HepG2 (cell line): ENCODE data around the gene SUN5. TPM values are rescaled to one million over a fixed set of nuclear protein-coding genes. Genes with fewer than 3 reads are reported as not detected.

Experiments
- ATF7-NPFF ChIP-seq: sonication (generic); formaldehyde crosslinking; IDR thresholded peaks from 2 replicates; pipeline ENCODE4 v1.8.1; 2023; ENCODE audit warnings: mild to moderate bottlenecking, low read depth, missing genetic modification reagents, moderate library complexity
- EZH2 ChIP-seq: conservative IDR thresholded peaks from 2 replicates; pipeline ENCODE4 v1.6.1; 2012; ENCODE audit warnings: mild to moderate bottlenecking, low read depth, low read length, moderate library complexity
- GATAD2A ChIP-seq: IDR thresholded peaks from 2 replicates; pipeline ENCODE4 v1.6.1; 2016
- HMG20B ChIP-seq: conservative IDR thresholded peaks from 2 replicates; pipeline ENCODE4 v1.6.1; 2016; ENCODE audit warnings: missing genetic modification reagents, missing compliant biosample characterization
- KDM2A ChIP-seq: sonication (generic); formaldehyde crosslinking; IDR thresholded peaks from 2 replicates; pipeline ENCODE4 v1.4.0; 2020; ENCODE audit warnings: low read depth, missing genetic modification reagents, borderline replicate concordance
- RCOR2 ChIP-seq: IDR thresholded peaks from 2 replicates; pipeline ENCODE4 v1.6.1; 2016; ENCODE audit warnings: missing biosample characterization, missing genetic modification reagents
- REL ChIP-seq: sonication (generic); formaldehyde crosslinking; conservative IDR thresholded peaks from 2 replicates; pipeline ENCODE4 v1.8.0; 2022; ENCODE audit warnings: mild to moderate bottlenecking, missing genetic modification reagents, moderate library complexity
- SALL2 ChIP-seq: sonication (generic); formaldehyde crosslinking; IDR thresholded peaks from 2 replicates; pipeline ENCODE4 v1.8.1; 2023; ENCODE audit warnings: mild to moderate bottlenecking, missing genetic modification reagents, inconsistent platforms
- SMARCC2 ChIP-seq: fragments of 450-650 bp; IDR thresholded peaks from 2 replicates; pipeline ENCODE4 v1.6.1; 2017; ENCODE audit warnings: antibody characterized with exemption, mild to moderate bottlenecking
- SNRNP70 ChIP-seq: fragments of 200-400 bp; formaldehyde crosslinking; IDR thresholded peaks from 2 replicates; pipeline ENCODE4 v1.6.1; 2017; ENCODE audit warnings: mild to moderate bottlenecking, low read depth, low read length, moderate library complexity
- SPEN ChIP-seq: sonication (generic); formaldehyde crosslinking; IDR thresholded peaks from 2 replicates; pipeline ENCODE4 v1.5.1; 2020; ENCODE audit warnings: low read depth, mild to moderate bottlenecking, missing genetic modification reagents
- SRY ChIP-seq: sonication (generic); formaldehyde crosslinking; IDR thresholded peaks from 2 replicates; pipeline ENCODE4 v1.8.0; 2022; ENCODE audit warnings: mild to moderate bottlenecking, missing genetic modification reagents
- ZNF292 ChIP-seq: sonication (generic); formaldehyde crosslinking; IDR thresholded peaks from 2 replicates; pipeline ENCODE4 v1.8.1; 2022; ENCODE audit warnings: mild to moderate bottlenecking, low read depth, missing genetic modification reagents, borderline replicate concordance
- ZNF350 ChIP-seq: sonication (generic); formaldehyde crosslinking; IDR thresholded peaks from 2 replicates; pipeline ENCODE4 v1.4.0; 2020; ENCODE audit warnings: mild to moderate bottlenecking, low read depth, missing genetic modification reagents, borderline replicate concordance
- ZNF570 ChIP-seq: sonication (generic); formaldehyde crosslinking; IDR thresholded peaks from 2 replicates; pipeline ENCODE4 v1.4.0; 2020; ENCODE audit warnings: mild to moderate bottlenecking, missing genetic modification reagents, borderline replicate concordance
- ZNF580 ChIP-seq: IDR thresholded peaks from 2 replicates; pipeline ENCODE4 v1.6.1; 2016; ENCODE audit warnings: low read depth, borderline replicate concordance
- ZNF720 ChIP-seq: sonication (generic); formaldehyde crosslinking; IDR thresholded peaks from 2 replicates; pipeline ENCODE4 v1.4.0; 2020; ENCODE audit warnings: missing genetic modification reagents
- ZZZ3 ChIP-seq: sonication (generic); formaldehyde crosslinking; IDR thresholded peaks from 2 replicates; pipeline ENCODE4 v1.4.0; 2020; ENCODE audit warnings: missing genetic modification reagents, mild to moderate bottlenecking, borderline replicate concordance
- polyA plus RNA-seq, 8 experiments: library from polyadenylated mRNA; depleted of rRNA in 3 of 8; stranded (reverse) in 7 of 8; unstranded in 1 of 8; fragments of >200 nt; fragmentation: Illumina TruSeq in 4 of 8; extraction: Trizol in 4 of 8; gene quantifications; 2 replicates each; pipeline versions ENCODE4 v1.2.1 to v1.2.3, GENCODE V29; 2011 to 2016; ENCODE audit warnings: low read depth in 4 of 8, missing spikeins in 1 of 8, mixed read lengths in 1 of 8; ENCODE audit not compliant: insufficient read depth in 1 of 8
- total RNA-seq, 5 experiments: library from RNA; depleted of rRNA; stranded (reverse); fragments of >200 nt; fragmentation: Illumina TruSeq; extraction: Trizol; gene quantifications; 2 replicates each; pipeline ENCODE4 v1.2.3, GENCODE V29; 2016; ENCODE audit warnings: low read depth in 1 of 5
- TF ChIP-seq, protein P1 (sequence below): sonication (generic); formaldehyde crosslinking; IDR thresholded peaks from 2 replicates; pipeline ENCODE4 v1.8.0; 2022; ENCODE audit warnings: mild to moderate bottlenecking, missing genetic modification reagents, moderate library complexity
- TF ChIP-seq, protein P2 (sequence below): sonication (generic); formaldehyde crosslinking; IDR thresholded peaks from 2 replicates; pipeline ENCODE4 v1.8.1; 2022; ENCODE audit warnings: low read depth, mild to moderate bottlenecking, missing genetic modification reagents
- TF ChIP-seq, protein P3 (sequence below): IDR thresholded peaks from 2 replicates; pipeline ENCODE4 v1.6.1; 2016; ENCODE audit warnings: missing genetic modification reagents, missing compliant biosample characterization
- TF ChIP-seq, protein P4 (sequence below): sonication (generic); formaldehyde crosslinking; IDR thresholded peaks from 2 replicates; pipeline ENCODE4 v1.4.0; 2020; ENCODE audit warnings: missing genetic modification reagents

The SUN5 gene
- total and polyA plus RNA-seq, 2 of the 13 experiments (the other 11 are each of a cell fraction or from before 2014, with no cell fraction given): not detected

- TF ChIP-seq HMG20B (CRISPR knock-in tag): peak; percentile 19; the same call in 1 of the 2 replicates
- TF ChIP-seq GATAD2A (CRISPR knock-in tag): no peak
- no peak for TF ChIP-seq ZNF350
- no peak; the same call in 1 of the 2 replicates for TF ChIP-seq ATF7-NPFF (CRISPR knock-in tag)
- TF ChIP-seq SRY (CRISPR knock-in tag): peak; percentile 32; the same call in 1 of the 2 replicates
- TF ChIP-seq, protein P1, sequence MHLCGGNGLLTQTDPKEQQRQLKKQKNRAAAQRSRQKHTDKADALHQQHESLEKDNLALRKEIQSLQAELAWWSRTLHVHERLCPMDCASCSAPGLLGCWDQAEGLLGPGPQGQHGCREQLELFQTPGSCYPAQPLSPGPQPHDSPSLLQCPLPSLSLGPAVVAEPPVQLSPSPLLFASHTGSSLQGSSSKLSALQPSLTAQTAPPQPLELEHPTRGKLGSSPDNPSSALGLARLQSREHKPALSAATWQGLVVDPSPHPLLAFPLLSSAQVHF (CRISPR knock-in tag): peak; percentile 77
- no peak for TF ChIP-seq ZZZ3 (CRISPR knock-in tag)
- TF ChIP-seq KDM2A (CRISPR knock-in tag): peak; percentile 18; the same call in 1 of the 2 replicates
- no peak for TF ChIP-seq ZNF580 (CRISPR knock-in tag)
- TF ChIP-seq, protein P2, sequence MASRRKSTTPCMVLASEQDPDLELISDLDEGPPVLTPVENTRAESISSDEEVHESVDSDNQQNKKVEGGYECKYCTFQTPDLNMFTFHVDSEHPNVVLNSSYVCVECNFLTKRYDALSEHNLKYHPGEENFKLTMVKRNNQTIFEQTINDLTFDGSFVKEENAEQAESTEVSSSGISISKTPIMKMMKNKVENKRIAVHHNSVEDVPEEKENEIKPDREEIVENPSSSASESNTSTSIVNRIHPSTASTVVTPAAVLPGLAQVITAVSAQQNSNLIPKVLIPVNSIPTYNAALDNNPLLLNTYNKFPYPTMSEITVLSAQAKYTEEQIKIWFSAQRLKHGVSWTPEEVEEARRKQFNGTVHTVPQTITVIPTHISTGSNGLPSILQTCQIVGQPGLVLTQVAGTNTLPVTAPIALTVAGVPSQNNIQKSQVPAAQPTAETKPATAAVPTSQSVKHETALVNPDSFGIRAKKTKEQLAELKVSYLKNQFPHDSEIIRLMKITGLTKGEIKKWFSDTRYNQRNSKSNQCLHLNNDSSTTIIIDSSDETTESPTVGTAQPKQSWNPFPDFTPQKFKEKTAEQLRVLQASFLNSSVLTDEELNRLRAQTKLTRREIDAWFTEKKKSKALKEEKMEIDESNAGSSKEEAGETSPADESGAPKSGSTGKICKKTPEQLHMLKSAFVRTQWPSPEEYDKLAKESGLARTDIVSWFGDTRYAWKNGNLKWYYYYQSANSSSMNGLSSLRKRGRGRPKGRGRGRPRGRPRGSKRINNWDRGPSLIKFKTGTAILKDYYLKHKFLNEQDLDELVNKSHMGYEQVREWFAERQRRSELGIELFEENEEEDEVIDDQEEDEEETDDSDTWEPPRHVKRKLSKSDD (CRISPR knock-in tag): no peak
- no peak for TF ChIP-seq RCOR2
- TF ChIP-seq, protein P3, sequence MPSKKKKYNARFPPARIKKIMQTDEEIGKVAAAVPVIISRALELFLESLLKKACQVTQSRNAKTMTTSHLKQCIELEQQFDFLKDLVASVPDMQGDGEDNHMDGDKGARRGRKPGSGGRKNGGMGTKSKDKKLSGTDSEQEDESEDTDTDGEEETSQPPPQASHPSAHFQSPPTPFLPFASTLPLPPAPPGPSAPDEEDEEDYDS (CRISPR knock-in tag): no peak; the same call in 1 of the 2 replicates
- no peak for TF ChIP-seq ZNF570
- no peak for TF ChIP-seq EZH2
- peak; percentile 83; the same call in 1 of the 2 replicates for TF ChIP-seq REL
- TF ChIP-seq, protein P4, sequence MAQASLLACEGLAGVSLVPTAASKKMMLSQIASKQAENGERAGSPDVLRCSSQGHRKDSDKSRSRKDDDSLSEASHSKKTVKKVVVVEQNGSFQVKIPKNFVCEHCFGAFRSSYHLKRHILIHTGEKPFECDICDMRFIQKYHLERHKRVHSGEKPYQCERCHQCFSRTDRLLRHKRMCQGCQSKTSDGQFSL: no peak; the same call in 1 of the 2 replicates
- no peak for TF ChIP-seq SMARCC2
- TF ChIP-seq ZNF292 (CRISPR knock-in tag): no peak
- TF ChIP-seq ZNF720 (CRISPR knock-in tag): no peak
- no peak for TF ChIP-seq SNRNP70
- TF ChIP-seq SALL2 (CRISPR knock-in tag): no peak; the same call in 1 of the 2 replicates
- no peak; the same call in 1 of the 2 replicates for TF ChIP-seq SPEN (CRISPR knock-in tag)
These were observed 4.3 kb upstream of the SUN5 start (continued) for GRCh38 chr20:33008336-33009213.
